Effector CD8-positive, alpha-beta T cell (primary cell): ENCODE measurements around the gene CSTB.

Source experiments
- DNase-seq: peaks from one replicate; lab custom pipeline; 2025; lab: John Stamatoyannopoulos, UW

CSTB gene

GRCh38 chr21:43767498-43767983, 8.6 kb downstream of the CSTB start:
- no peak for DNase-seq

GRCh38 chr21:43766734-43767497, 9.2 kb downstream of the CSTB start:
- DNase-seq, result no peak

- no peak for DNase-seq
These were observed 11.3 kb downstream of the CSTB start for GRCh38 chr21:43764576-43765495.

GRCh38 chr21:43763901-43764523, 12.1 kb downstream of the CSTB start:
- no peak for DNase-seq

- DNase-seq, result no peak
These were observed 13.6 kb downstream of the CSTB start for GRCh38 chr21:43762303-43763128.

- no peak for DNase-seq
These were observed 14.2 kb downstream of the CSTB start for GRCh38 chr21:43761886-43762285.

GRCh38 chr21:43760391-43760958, 15.6 kb downstream of the CSTB start:
- DNase-seq, result no peak

GRCh38 chr21:43759651-43760050, 16.5 kb downstream of the CSTB start:
- DNase-seq, result no peak

GRCh38 chr21:43758811-43759210, 17.3 kb downstream of the CSTB start:
- DNase-seq, result no peak

GRCh38 chr21:43758111-43758641, 17.9 kb downstream of the CSTB start:
- DNase-seq, result no peak

- DNase-seq, result no peak
These were observed 18.5 kb downstream of the CSTB start for GRCh38 chr21:43757601-43758000.

GRCh38 chr21:43755820-43756594, 20.1 kb downstream of the CSTB start:
- DNase-seq, result no peak

- no peak for DNase-seq
These were observed 20.9 kb downstream of the CSTB start for GRCh38 chr21:43754948-43755781.

- DNase-seq, result no peak
These were observed 22.7 kb downstream of the CSTB start for GRCh38 chr21:43753439-43753799.

GRCh38 chr21:43752758-43753438, 23.2 kb downstream of the CSTB start:
- no peak for DNase-seq

- no peak for DNase-seq
These were observed 24.0 kb downstream of the CSTB start for GRCh38 chr21:43751955-43752591.

- DNase-seq, result no peak
These were observed 25.6 kb downstream of the CSTB start for GRCh38 chr21:43750339-43751033.
